GM20431 (cell line): Measurements from ENCODE around the gene ZNF780B.

Experiments
- in situ Hi-C: fragments of 300-500 bp; cut with MseI, MboI; formaldehyde crosslinking; loops from one replicate; pipeline ENCODE4 v1.15.0; 2020; ENCODE audit warnings: low sequenced_read_pairs; ENCODE audit not compliant: unreplicated experiment

ZNF780B gene

GRCh38 chr19:39986643-39987042 is 69.4 kb downstream of the ZNF780B start:
- in situ Hi-C loops: no loop called here

DNA sequence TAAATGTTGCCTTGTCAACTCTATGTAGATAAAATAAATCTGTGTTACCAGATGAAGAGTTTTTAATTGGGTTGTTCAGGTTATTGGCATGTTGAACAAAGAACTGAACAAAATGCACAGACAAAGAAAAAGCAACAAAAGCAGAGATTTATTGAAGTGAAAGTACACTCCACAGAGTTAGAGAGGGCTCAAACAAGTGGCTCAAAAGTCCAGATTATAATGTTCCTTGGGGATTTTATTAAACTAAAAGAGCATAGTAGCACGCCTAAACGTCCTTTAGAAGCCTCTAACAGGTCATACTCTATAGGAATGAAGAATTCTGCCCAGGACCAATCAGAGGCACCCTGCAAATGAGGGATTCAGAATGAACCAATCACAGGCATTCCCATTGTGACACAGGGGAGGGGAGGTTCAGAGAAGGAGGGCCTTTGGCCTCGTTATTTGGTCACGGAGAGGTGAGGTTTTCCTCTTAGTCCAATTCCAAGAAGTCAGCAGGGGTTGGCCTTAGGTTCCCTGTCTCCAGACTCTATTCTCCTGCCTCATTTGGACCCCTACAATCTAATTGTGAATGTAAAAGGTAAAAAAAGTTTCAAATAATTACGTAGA is 72.2 kb downstream of the ZNF780B start:
- in situ Hi-C loops: no loop called here

GRCh38 chr19:39982883-39983282 is 73.1 kb downstream of the ZNF780B start:
- in situ Hi-C loops: no loop called here
